ENCODE measurements around the gene ZBTB8A. TPM values are rescaled to one million over a fixed set of nuclear protein-coding genes. Genes with fewer than 3 reads are reported as not detected.
A peak's percentile ranks its signal among the peaks of the same experiment; 100 is the strongest.

Gene ZBTB8A
- total and polyA plus RNA-seq, 2 of the 13 experiments (the other 11 are each of a cell fraction or from before 2014, with no cell fraction given) = 1.3 to 3.7 TPM

- TF ChIP-seq STAT6 (CRISPR knock-in tag; IDR thresholded peaks at IDR 0.05; ENCODE audit: borderline replicate concordance) = no peak; the same call in 1 of the 2 replicates
- no peak for TF ChIP-seq ARID2 (CRISPR knock-in tag; IDR thresholded peaks at IDR 0.05; ENCODE audit: borderline replicate concordance)
- no peak for TF ChIP-seq PITX1 (CRISPR knock-in tag; IDR thresholded peaks at IDR 0.05)
- TF ChIP-seq ZC3H4 (CRISPR knock-in tag; IDR thresholded peaks at IDR 0.05; ENCODE audit: borderline replicate concordance) = no peak
- TF ChIP-seq KLF15 (CRISPR knock-in tag; IDR thresholded peaks at IDR 0.05; ENCODE audit: borderline replicate concordance) = no peak
- no peak for TF ChIP-seq TFE3 (CRISPR knock-in tag; IDR thresholded peaks at IDR 0.05)
- TF ChIP-seq ZNF260 (CRISPR knock-in tag; IDR thresholded peaks at IDR 0.05; ENCODE audit: borderline replicate concordance, low read depth) = no peak
- no peak for TF ChIP-seq ZMYM3 (CRISPR knock-in tag; IDR thresholded peaks at IDR 0.05)
- no peak for TF ChIP-seq TSC22D2 (CRISPR knock-in tag; IDR thresholded peaks at IDR 0.05; ENCODE audit: borderline replicate concordance)
- TF ChIP-seq SUZ12 (IDR thresholded peaks at IDR 0.05; ENCODE audit: low read depth, low read length) = no peak
- 0 out of 4 replicates have a peak, but pooled peaks of 1 of the 2 experiments have one; percentile 26 for TF ChIP-seq ATF4 (CRISPR knock-in tag; IDR thresholded peaks at IDR 0.05)
- TF ChIP-seq NRL (CRISPR knock-in tag; IDR thresholded peaks at IDR 0.05; ENCODE audit: borderline replicate concordance) = no peak; the same call in 1 of the 2 replicates
- TF ChIP-seq ZFP41 (CRISPR knock-in tag; IDR thresholded peaks at IDR 0.05; ENCODE audit: borderline replicate concordance) = no peak
- TF ChIP-seq FOXO1 (CRISPR knock-in tag; IDR thresholded peaks at IDR 0.05) = 0 out of 2 replicates have a peak, but pooled peaks have one; percentile 6
- TF ChIP-seq ZSCAN22 (CRISPR knock-in tag; IDR thresholded peaks at IDR 0.05) = 0 out of 2 replicates have a peak, but pooled peaks have one; percentile 2
- TF ChIP-seq AHDC1 (CRISPR knock-in tag; IDR thresholded peaks at IDR 0.05; ENCODE audit: borderline replicate concordance) = 0 out of 2 replicates have a peak, but pooled peaks have one; percentile 50
- no peak for TF ChIP-seq ZNF263 (CRISPR knock-in tag; IDR thresholded peaks at IDR 0.05)
- 0 out of 2 replicates have a peak, but pooled peaks have one; percentile 12 for TF ChIP-seq ZSCAN20 (CRISPR knock-in tag; IDR thresholded peaks at IDR 0.05; ENCODE audit: borderline replicate concordance)
Observed at GRCh38 chr1:32651461-32652073, 112.3 kb downstream of the ZBTB8A start (continued).

Data from HepG2 (cell line).